ENCODE data around the gene CCDC149.

Gene CCDC149

GRCh38 chr4:24912252-24913118 lies at the start of gene CCDC149:
Gene CCDC149 (minus strand): TSS chr4:24913042. CDS start chr4:24912864, 178 bp downstream.
- DNase-seq (ENCODE audit: low read depth): no peak

- no peak for DNase-seq (ENCODE audit: low read depth)
These were observed 45.0 kb upstream of the CCDC149 start for GRCh38 chr4:24957886-24958285.

GRCh38 chr4:24956763-24957162 lies 43.9 kb upstream of the CCDC149 start:
- DNase-seq (ENCODE audit: low read depth): no peak

- DNase-seq (ENCODE audit: low read depth): no peak
These were observed 43.2 kb upstream of the CCDC149 start for GRCh38 chr4:24956091-24956490.

- DNase-seq (ENCODE audit: low read depth): no peak
These were observed 39.8 kb upstream of the CCDC149 start for GRCh38 chr4:24952667-24953066.

GRCh38 chr4:24949970-24950369 lies 37.1 kb upstream of the CCDC149 start:
- no peak for DNase-seq (ENCODE audit: low read depth)

- DNase-seq (ENCODE audit: low read depth): no peak
These were observed 25.1 kb upstream of the CCDC149 start for GRCh38 chr4:24937917-24938281.

- DNase-seq (ENCODE audit: low read depth): no peak
These were observed 24.5 kb upstream of the CCDC149 start for GRCh38 chr4:24937176-24937916.

- no peak for DNase-seq (ENCODE audit: low read depth)
These were observed 23.0 kb upstream of the CCDC149 start for GRCh38 chr4:24935856-24936255.

- no peak for DNase-seq (ENCODE audit: low read depth)
These were observed 21.5 kb upstream of the CCDC149 start for GRCh38 chr4:24934311-24934710.

- DNase-seq (ENCODE audit: low read depth): no peak
These were observed 20.9 kb upstream of the CCDC149 start for GRCh38 chr4:24933684-24934275.

- DNase-seq (ENCODE audit: low read depth): no peak
These were observed 19.8 kb upstream of the CCDC149 start for GRCh38 chr4:24932515-24933225.

GRCh38 chr4:24930151-24930550 lies 17.3 kb upstream of the CCDC149 start:
- no peak for DNase-seq (ENCODE audit: low read depth)

- DNase-seq (ENCODE audit: low read depth): no peak
These were observed 15.9 kb upstream of the CCDC149 start for GRCh38 chr4:24928708-24929107.

- no peak for DNase-seq (ENCODE audit: low read depth)
These were observed 14.2 kb upstream of the CCDC149 start for GRCh38 chr4:24927049-24927448.

GRCh38 chr4:24924309-24924781 lies 11.5 kb upstream of the CCDC149 start:
- DNase-seq (ENCODE audit: low read depth): peak; percentile 86

- no peak for DNase-seq (ENCODE audit: low read depth)
These were observed 10.7 kb upstream of the CCDC149 start for GRCh38 chr4:24923550-24923949.

- DNase-seq (ENCODE audit: low read depth): no peak
These were observed 10.2 kb upstream of the CCDC149 start for GRCh38 chr4:24923002-24923401.

- no peak for DNase-seq (ENCODE audit: low read depth)
These were observed 9.6 kb upstream of the CCDC149 start for GRCh38 chr4:24922416-24922815.

GRCh38 chr4:24921491-24921890 lies 8.6 kb upstream of the CCDC149 start:
- DNase-seq (ENCODE audit: low read depth): no peak

- no peak for DNase-seq (ENCODE audit: low read depth)
These were observed 7.2 kb upstream of the CCDC149 start for GRCh38 chr4:24920008-24920407.

All from HS-27A (cell line).